Caco-2 (cell line): ENCODE data around the gene RSU1. TPM values are rescaled to one million over a fixed set of nuclear protein-coding genes. Genes with fewer than 3 reads are reported as not detected.

ENCODE experiments used
- BruUV-seq: library from RNA; stranded (reverse); fragments of 400-500 nt; replicated peaks from 2 replicates; lab custom pipeline; 2021; lab: Mats Ljungman, UMichigan
- CTCF ChIA-PET: fragments of 300-600 bp; sonication (Branson Sonifier 250); formaldehyde crosslinking; loops from one replicate; lab custom pipeline; 2022; ENCODE audit warnings: antibody characterized with exemption; lab: Charles Lee
- POLR2A ChIA-PET: fragments of 300-600 bp; sonication (Branson Sonifier 250); formaldehyde crosslinking; loops from one replicate; lab custom pipeline; 2022; ENCODE audit warnings: antibody characterized with exemption; lab: Charles Lee
- DNase-seq, 2 experiments: peaks; one replicate each; pipeline versions ENCODE4 v3.0.0 to v3.0.0-alpha.2; 2020 to 2022
- H3K27me3 ChIP-seq: replicated peaks from 2 replicates; pipeline ENCODE4 v1.6.0; 2011; ENCODE audit warnings: low read length; ENCODE audit not compliant: control insufficient read depth, insufficient read depth
- H3K36me3 ChIP-seq: 2 replicates; pipeline ENCODE4 v1.5.1; 2011; ENCODE audit warnings: low read length; ENCODE audit not compliant: control insufficient read depth, insufficient read depth
- H3K4me1 ChIP-seq: fragments of 250-450 bp; sonication (Bioruptor Pico); 2 replicates; pipeline ENCODE4 v1.5.1; 2020; ENCODE audit warnings: mild to moderate bottlenecking
- H3K4me3 ChIP-seq: 2 replicates; pipeline ENCODE4 v1.5.1; 2011; ENCODE audit warnings: low read depth, mild to moderate bottlenecking, control low read depth, low read length
- H3K9me3 ChIP-seq: fragments of 250-450 bp; sonication (Bioruptor Pico); 2 replicates; pipeline ENCODE4 v1.5.1; 2020; ENCODE audit warnings: mild to moderate bottlenecking, moderate library complexity
- H3K27ac Mint-ChIP-seq: one replicate; pipeline ENCODE4 v1.8.0; 2022; ENCODE audit warnings: mixed read lengths; ENCODE audit not compliant: unreplicated experiment
- H3K27me3 Mint-ChIP-seq: one replicate; pipeline ENCODE4 v1.8.0; 2022; ENCODE audit warnings: mixed read lengths; ENCODE audit not compliant: insufficient read depth, unreplicated experiment
- H3K36me3 Mint-ChIP-seq: one replicate; pipeline ENCODE4 v1.8.0; 2022; ENCODE audit warnings: mild to moderate bottlenecking, mixed read lengths; ENCODE audit not compliant: insufficient read depth, unreplicated experiment
- H3K4me1 Mint-ChIP-seq: one replicate; pipeline ENCODE4 v1.8.0; 2022; ENCODE audit warnings: low read depth, mixed read lengths; ENCODE audit not compliant: unreplicated experiment
- H3K4me3 Mint-ChIP-seq: one replicate; pipeline ENCODE4 v1.8.0; 2022; ENCODE audit warnings: mild to moderate bottlenecking, moderate library complexity, mixed read lengths; ENCODE audit not compliant: unreplicated experiment
- H3K9me3 Mint-ChIP-seq: one replicate; pipeline ENCODE4 v1.8.0; 2022; ENCODE audit warnings: mixed read lengths; ENCODE audit not compliant: unreplicated experiment
- intact Hi-C: fragments of 100-400 bp; cut with micrococcal nuclease; formaldehyde crosslinking; loops from one replicate; pipeline ENCODE4 v1.10.0; 2022; ENCODE audit not compliant: unreplicated experiment
- total RNA-seq: library from RNA; stranded (reverse); gene quantifications from 2 replicates; pipeline ENCODE4 v1.2.3, GENCODE V29; 2022
- TF ChIP-seq, protein P1 (sequence below), 2 experiments: fragments of 200-600 bp in 1 of 2; IDR thresholded peaks; 1 replicate in 1 of 2; 2 replicates in 1 of 2; pipeline versions ENCODE4 v1.5.1 to v1.8.0; 2011 to 2022; ENCODE audit warnings: antibody characterized with exemption in 1 of 2, control low read depth in 1 of 2, inconsistent platforms in 1 of 2, low read depth in 1 of 2, low read length in 1 of 2, mild to moderate bottlenecking in 1 of 2, moderate library complexity in 1 of 2; ENCODE audit not compliant: insufficient read depth in 1 of 2, severe bottlenecking in 1 of 2, unreplicated experiment in 1 of 2

Gene RSU1
- total RNA-seq, 1 experiment from 2014 or later: 62.0 TPM

DNA sequence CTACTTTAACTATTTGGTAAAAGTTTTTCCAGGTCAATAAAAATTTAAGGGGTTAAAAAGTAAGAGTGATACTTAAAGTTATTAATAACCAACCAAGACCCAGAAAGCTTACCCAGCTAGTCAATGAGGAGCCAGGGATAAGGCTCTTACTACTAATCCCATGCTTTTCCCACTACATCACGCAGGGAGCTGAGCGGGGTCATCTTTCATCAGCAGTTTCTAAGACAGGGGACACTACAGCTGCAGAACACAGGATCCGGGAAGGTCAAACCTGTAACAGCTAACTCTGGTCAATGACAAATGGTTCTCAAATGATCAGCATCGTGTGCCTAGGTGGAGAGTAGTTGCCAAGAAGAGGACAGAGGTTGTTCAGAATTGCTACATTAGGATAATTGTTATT lies 65.1 kb downstream of the RSU1 start:
- H3K27ac Mint-ChIP-seq: no peak overlapping the region
- Histone ChIP-seq H3K36me3 (peaks cover 1% of the 10 kb centered on the region; the same call in 1 of the 2 replicates), H3K4me3 (no peak overlapping the region), H3K27me3 (no peaks in the 10 kb centered on the region), H3K4me1 (no peaks in the 10 kb centered on the region), H3K9me3 (no peaks in the 10 kb centered on the region; the same call in 1 of the 2 replicates)
- H3K27me3 Mint-ChIP-seq: no peaks in the 10 kb centered on the region
- TF ChIP-seq, protein P1, sequence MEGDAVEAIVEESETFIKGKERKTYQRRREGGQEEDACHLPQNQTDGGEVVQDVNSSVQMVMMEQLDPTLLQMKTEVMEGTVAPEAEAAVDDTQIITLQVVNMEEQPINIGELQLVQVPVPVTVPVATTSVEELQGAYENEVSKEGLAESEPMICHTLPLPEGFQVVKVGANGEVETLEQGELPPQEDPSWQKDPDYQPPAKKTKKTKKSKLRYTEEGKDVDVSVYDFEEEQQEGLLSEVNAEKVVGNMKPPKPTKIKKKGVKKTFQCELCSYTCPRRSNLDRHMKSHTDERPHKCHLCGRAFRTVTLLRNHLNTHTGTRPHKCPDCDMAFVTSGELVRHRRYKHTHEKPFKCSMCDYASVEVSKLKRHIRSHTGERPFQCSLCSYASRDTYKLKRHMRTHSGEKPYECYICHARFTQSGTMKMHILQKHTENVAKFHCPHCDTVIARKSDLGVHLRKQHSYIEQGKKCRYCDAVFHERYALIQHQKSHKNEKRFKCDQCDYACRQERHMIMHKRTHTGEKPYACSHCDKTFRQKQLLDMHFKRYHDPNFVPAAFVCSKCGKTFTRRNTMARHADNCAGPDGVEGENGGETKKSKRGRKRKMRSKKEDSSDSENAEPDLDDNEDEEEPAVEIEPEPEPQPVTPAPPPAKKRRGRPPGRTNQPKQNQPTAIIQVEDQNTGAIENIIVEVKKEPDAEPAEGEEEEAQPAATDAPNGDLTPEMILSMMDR (IDR thresholded peaks at IDR 0.05; ENCODE audit: insufficient read depth in 1 of 2, low read depth in 1 of 2, low read length in 1 of 2, severe bottlenecking in 1 of 2, unreplicated experiment in 1 of 2): no peak
- DNase-seq: no peak
- ChIA-PET POLR2A (no interaction called here), CTCF (interaction anchor here (0.6 kb wide), 1 partner anchor 61 kb away, joined by 4 read pairs; no protein-coding TSS in a partner anchor)
- peaks cover 6% of the 10 kb centered on the region for H3K36me3 Mint-ChIP-seq
- BruUV-seq: no TSS peak
- peaks cover 7% of the 10 kb centered on the region for H3K4me1 Mint-ChIP-seq
- intact Hi-C loops: no loop called here
- H3K9me3 Mint-ChIP-seq: no peaks in the 10 kb centered on the region
- H3K4me3 Mint-ChIP-seq: no peak overlapping the region

DNA sequence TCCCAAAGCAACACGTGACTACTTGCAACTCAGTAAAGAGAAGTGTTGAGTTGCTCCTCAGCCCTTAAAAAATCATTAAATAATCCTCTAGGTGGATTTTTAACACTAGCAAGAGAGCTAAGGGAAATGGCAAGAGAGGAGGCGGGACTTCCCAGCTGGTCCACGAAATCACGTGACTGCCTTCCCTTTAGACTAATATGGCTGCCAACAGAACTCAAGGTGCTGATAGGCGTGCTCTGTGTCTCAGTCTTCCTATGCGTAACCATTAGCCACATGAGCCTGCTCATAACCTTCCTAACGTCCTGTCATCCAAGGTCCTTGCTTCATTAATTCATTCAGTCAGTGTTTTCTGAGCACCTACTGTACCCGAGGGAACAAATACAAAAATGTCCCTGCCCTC lies 66.0 kb downstream of the RSU1 start:
- H3K27me3 Mint-ChIP-seq: no peaks in the 10 kb centered on the region
- H3K4me1 Mint-ChIP-seq: peaks cover 7% of the 10 kb centered on the region
- ChIA-PET POLR2A (no interaction called here), CTCF (no interaction called here)
- Histone ChIP-seq H3K27me3 (no peaks in the 10 kb centered on the region), H3K4me3 (no peak overlapping the region), H3K9me3 (no peaks in the 10 kb centered on the region; the same call in 1 of the 2 replicates), H3K4me1 (no peaks in the 10 kb centered on the region), H3K36me3 (peaks cover 1% of the 10 kb centered on the region; the same call in 1 of the 2 replicates)
- no peak for DNase-seq
- intact Hi-C loops: no loop called here
- no TSS peak for BruUV-seq
- H3K4me3 Mint-ChIP-seq: no peak overlapping the region
- no peaks in the 10 kb centered on the region for H3K9me3 Mint-ChIP-seq
- TF ChIP-seq, protein P1 (IDR thresholded peaks at IDR 0.05; ENCODE audit: insufficient read depth in 1 of 2, low read depth in 1 of 2, low read length in 1 of 2, severe bottlenecking in 1 of 2, unreplicated experiment in 1 of 2): no peak
- H3K27ac Mint-ChIP-seq: no peak overlapping the region
- no peaks in the 10 kb centered on the region for H3K36me3 Mint-ChIP-seq

GRCh38 chr10:16750461-16750860 lies 66.8 kb downstream of the RSU1 start:
- CTCF ChIA-PET: no interaction called here
- BruUV-seq: no TSS peak

More at GRCh38 chr10:16750461-16750860, 66.8 kb downstream of the RSU1 start:
- no peaks in the 10 kb centered on the region for H3K27me3 ChIP-seq
- H3K36me3 ChIP-seq: peaks cover 1% of the 10 kb centered on the region; the same call in 1 of the 2 replicates
- H3K4me3 ChIP-seq: no peak overlapping the region
- H3K9me3 ChIP-seq: no peaks in the 10 kb centered on the region
- H3K36me3 Mint-ChIP-seq: no peaks in the 10 kb centered on the region
- H3K27ac Mint-ChIP-seq: no peak overlapping the region
- POLR2A ChIA-PET: no interaction called here
- intact Hi-C loops: no loop called here
- H3K4me3 Mint-ChIP-seq: no peak overlapping the region
- H3K4me1 ChIP-seq: no peaks in the 10 kb centered on the region
- H3K4me1 Mint-ChIP-seq: peaks cover 7% of the 10 kb centered on the region
- no peaks in the 10 kb centered on the region for H3K27me3 Mint-ChIP-seq
- H3K9me3 Mint-ChIP-seq: no peaks in the 10 kb centered on the region
- TF ChIP-seq, protein P1 (IDR thresholded peaks at IDR 0.05; ENCODE audit: insufficient read depth in 1 of 2, low read depth in 1 of 2, low read length in 1 of 2, severe bottlenecking in 1 of 2, unreplicated experiment in 1 of 2): no peak
- DNase-seq: no peak
